Cerebellar nuclear complex (tissue), 1 donor: Measurements from ENCODE around the gene SHISA7.
"Not testable (repeated sequence)": the region's sequence is repeated elsewhere in the genome, so short reads cannot be mapped to it uniquely, and the experiment has no call there.

Experiments
- DNase-seq, 2 experiments: peaks; one replicate each; lab custom pipeline; 2025; lab: John Stamatoyannopoulos, UW

Gene SHISA7

GRCh38 chr19:55419624-55420236 is 23.4 kb downstream of the SHISA7 start:
- DNase-seq, result no peak

- no peak for DNase-seq
These were observed 24.0 kb downstream of the SHISA7 start for GRCh38 chr19:55419103-55419502.

- no peak for DNase-seq
These were observed 24.9 kb downstream of the SHISA7 start for GRCh38 chr19:55418185-55418584.

- DNase-seq, result no peak
These were observed 32.9 kb downstream of the SHISA7 start for GRCh38 chr19:55410168-55410567.

GRCh38 chr19:55409179-55409578 is 33.9 kb downstream of the SHISA7 start:
- DNase-seq, result not testable (repeated sequence)

- no peak for DNase-seq
These were observed 34.6 kb downstream of the SHISA7 start for GRCh38 chr19:55408533-55408872.

- DNase-seq, result peak; percentile 94 to 97
These were observed 35.1 kb downstream of the SHISA7 start for GRCh38 chr19:55407800-55408532.

- not testable (repeated sequence) for DNase-seq
These were observed 35.6 kb downstream of the SHISA7 start, which contains the start of gene UBE2S for GRCh38 chr19:55407550-55407799. TSS of gene UBE2S (minus strand) at chr19:55407788. CDS start at chr19:55407589, 199 bp downstream.

- no peak for DNase-seq
These were observed 36.1 kb downstream of the SHISA7 start for GRCh38 chr19:55406826-55407549.

GRCh38 chr19:55406091-55406825 is 36.8 kb downstream of the SHISA7 start:
- DNase-seq, result no peak

GRCh38 chr19:55405638-55406037 is 37.5 kb downstream of the SHISA7 start:
- DNase-seq, result no peak

- DNase-seq, result no peak
These were observed 40.6 kb downstream of the SHISA7 start for GRCh38 chr19:55402509-55402908.

GRCh38 chr19:55401390-55401789 is 41.7 kb downstream of the SHISA7 start:
- not testable (repeated sequence) for DNase-seq

GRCh38 chr19:55400281-55401087 is 42.6 kb downstream of the SHISA7 start:
- no peak for DNase-seq

GRCh38 chr19:55398200-55398925 is 44.7 kb downstream of the SHISA7 start:
- no peak for DNase-seq

GRCh38 chr19:55392820-55393761 is 50.0 kb downstream of the SHISA7 start:
- no peak for DNase-seq

- no peak for DNase-seq
These were observed 51.1 kb downstream of the SHISA7 start for GRCh38 chr19:55391702-55392615.

GRCh38 chr19:55391191-55391670 is 51.9 kb downstream of the SHISA7 start:
- DNase-seq, result no peak

GRCh38 chr19:55390461-55390880 is 52.6 kb downstream of the SHISA7 start:
- DNase-seq, result no peak
